Inferior parietal cortex (tissue), 1 donor: ENCODE data around the gene PRKACG.
"Not testable (repeated sequence)": the region's sequence is repeated elsewhere in the genome, so short reads cannot be mapped to it uniquely, and the experiment has no call there.

Experiments
- DNase-seq: peaks from one replicate; pipeline ENCODE4 v3.0.0-alpha.2; 2016; ENCODE audit errors: extremely low spot score

PRKACG gene

GRCh38 chr9:69014013-69014412 is at the start of gene PRKACG:
Gene PRKACG (minus strand): TSS chr9:69014113. CDS start chr9:69014092, 21 bp downstream.
- DNase-seq = no peak

GRCh38 chr9:69062195-69062594 is 48.3 kb upstream of the PRKACG start:
- no peak for DNase-seq

GRCh38 chr9:69060766-69061165 is 46.9 kb upstream of the PRKACG start:
- DNase-seq = no peak

GRCh38 chr9:69058101-69058500 is 44.2 kb upstream of the PRKACG start:
- no peak for DNase-seq

GRCh38 chr9:69056191-69056815 is 42.4 kb upstream of the PRKACG start:
- no peak for DNase-seq

- DNase-seq = no peak
Measured at GRCh38 chr9:69054989-69055388, 41.1 kb upstream of the PRKACG start.

- DNase-seq = not testable (repeated sequence)
Measured at GRCh38 chr9:69050936-69051335, 37.0 kb upstream of the PRKACG start.

- DNase-seq = no peak
Measured at GRCh38 chr9:69049094-69049493, 35.2 kb upstream of the PRKACG start.

- no peak for DNase-seq
Measured at GRCh38 chr9:69047371-69047770, 33.5 kb upstream of the PRKACG start.

GRCh38 chr9:69046723-69047122 is 32.8 kb upstream of the PRKACG start:
- no peak for DNase-seq

- no peak for DNase-seq
Measured at GRCh38 chr9:69045821-69046220, 31.9 kb upstream of the PRKACG start.

GRCh38 chr9:69044240-69045219 is 30.6 kb upstream of the PRKACG start:
- DNase-seq = no peak

- DNase-seq = no peak
Measured at GRCh38 chr9:69040646-69041045, 26.7 kb upstream of the PRKACG start.

- DNase-seq = no peak
Measured at GRCh38 chr9:69036799-69037198, 22.9 kb upstream of the PRKACG start.

GRCh38 chr9:69036309-69036708 is 22.4 kb upstream of the PRKACG start:
- no peak for DNase-seq

- DNase-seq = peak; percentile 75
Measured at GRCh38 chr9:69035438-69036308, 21.8 kb upstream of the PRKACG start, which contains the start of gene FXN. Gene FXN (plus strand): TSS chr9:69035752. CDS start chr9:69035783, 31 bp downstream.

- DNase-seq = no peak
Measured at GRCh38 chr9:69034071-69034470, 20.2 kb upstream of the PRKACG start.

GRCh38 chr9:69030851-69031645 is 17.1 kb upstream of the PRKACG start:
- DNase-seq = no peak

- no peak for DNase-seq
Measured at GRCh38 chr9:69029535-69029934, 15.6 kb upstream of the PRKACG start.

GRCh38 chr9:69028754-69029153 is 14.8 kb upstream of the PRKACG start:
- no peak for DNase-seq
